Keratinocyte (primary cell): ENCODE data around the gene CCR9. TPM values are rescaled to one million over a fixed set of nuclear protein-coding genes. Genes with fewer than 3 reads are reported as not detected.

Experiments
- DNase-seq: peaks from one replicate; pipeline ENCODE4 v3.0.0-alpha.2; 2011; ENCODE audit warnings: low read depth, missing footprints, low spot score
- FAIRE-seq: peaks from 2 replicates; lab custom pipeline; 2011; peaks lifted over from hg19 to GRCh38; lab: Jason Lieb, UNC
- H2AFZ ChIP-seq: 2 replicates; pipeline ENCODE4 v1.6.0; 2012; ENCODE audit warnings: low read length, control low read depth, inconsistent platforms; ENCODE audit not compliant: control insufficient read depth
- H3K27ac ChIP-seq: 2 replicates; pipeline ENCODE4 v1.5.1; 2011; ENCODE audit warnings: low read length; ENCODE audit not compliant: control insufficient read depth, insufficient read depth
- H3K27me3 ChIP-seq: 3 replicates; pipeline ENCODE4 v1.6.0; 2011; ENCODE audit warnings: low read length; ENCODE audit not compliant: control insufficient read depth, insufficient read depth; ENCODE audit errors: extremely low read depth
- H3K36me3 ChIP-seq, 2 experiments: 2 replicates in 1 of 2; 3 replicates in 1 of 2; pipeline ENCODE4 v1.5.1; 2011; ENCODE audit warnings: low read length in 2 of 2, mild to moderate bottlenecking in 1 of 2; ENCODE audit not compliant: control insufficient read depth in 2 of 2, insufficient read depth in 2 of 2; ENCODE audit errors: extremely low read depth in 1 of 2
- H3K4me1 ChIP-seq: 3 replicates; pipeline ENCODE4 v1.5.1; 2011; ENCODE audit warnings: low read length; ENCODE audit not compliant: control insufficient read depth, insufficient read depth; ENCODE audit errors: extremely low read depth
- H3K4me2 ChIP-seq: 3 replicates; pipeline ENCODE4 v1.6.0; 2011; ENCODE audit warnings: low read depth, low read length; ENCODE audit not compliant: control insufficient read depth, insufficient read depth; ENCODE audit errors: extremely low read depth
- H3K4me3 ChIP-seq, 3 experiments: fragments of 200-600 bp in 1 of 3; sonication (generic) in 1 of 3; 2 replicates in 2 of 3; 3 replicates in 1 of 3; pipeline ENCODE4 v1.5.1; 2011 to 2016; ENCODE audit warnings: low read length in 3 of 3, mild to moderate bottlenecking in 3 of 3, control low read depth in 2 of 3, inconsistent platforms in 1 of 3, low read depth in 1 of 3, mixed read lengths in 1 of 3, mixed run types in 1 of 3, moderate library complexity in 1 of 3; ENCODE audit not compliant: control insufficient read depth in 2 of 3, insufficient read depth in 2 of 3; ENCODE audit errors: extremely low read depth in 1 of 3
- H3K79me2 ChIP-seq: 2 replicates; pipeline ENCODE4 v1.6.0; 2012; ENCODE audit warnings: low read length; ENCODE audit not compliant: control insufficient read depth, insufficient read depth
- H3K9ac ChIP-seq: 3 replicates; pipeline ENCODE4 v1.6.0; 2011; ENCODE audit warnings: low read length; ENCODE audit not compliant: control insufficient read depth, insufficient read depth; ENCODE audit errors: extremely low read depth
- H3K9me1 ChIP-seq: 3 replicates; pipeline ENCODE4 v1.6.0; 2011; ENCODE audit warnings: low read length; ENCODE audit not compliant: control insufficient read depth, insufficient read depth; ENCODE audit errors: extremely low read depth
- H3K9me3 ChIP-seq: 2 replicates; pipeline ENCODE4 v1.5.1; 2012; ENCODE audit warnings: low read depth, low read length; ENCODE audit not compliant: control insufficient read depth
- H4K20me1 ChIP-seq: 3 replicates; pipeline ENCODE4 v1.6.0; 2011; ENCODE audit warnings: low read length; ENCODE audit not compliant: control insufficient read depth, insufficient read depth; ENCODE audit errors: extremely low read depth
- CTCF ChIP-seq, 3 experiments: IDR thresholded peaks in 1 of 3; conservative IDR thresholded peaks in 1 of 3; optimal IDR thresholded peaks in 1 of 3; 2 replicates in 2 of 3; 3 replicates in 1 of 3; pipeline versions ENCODE3 to v1.5.1; 2011; ENCODE audit warnings: low read length in 3 of 3, mild to moderate bottlenecking in 3 of 3, moderate library complexity in 2 of 3, control low read depth in 1 of 3, inconsistent platforms in 1 of 3; ENCODE audit not compliant: insufficient read depth in 2 of 3; ENCODE audit errors: extremely low read depth in 1 of 3
- EZH2 ChIP-seq: IDR thresholded peaks from one replicate; pipeline ENCODE4 v1.6.1; 2012; ENCODE audit warnings: inconsistent platforms, mild to moderate bottlenecking, low read length, moderate library complexity
- dilution Hi-C: fragments of 300-500 bp; cut with MboI; formaldehyde crosslinking; loops from one replicate; pipeline ENCODE4 v1.7.0; 2020; ENCODE audit warnings: low sequenced_read_pairs; ENCODE audit not compliant: extremely low pct_ligation_motif_present
- polyA plus RNA-seq, 5 experiments: library from polyadenylated mRNA; depleted of rRNA in 3 of 5; stranded (reverse) in 3 of 5; stranded (forward) in 1 of 5; unstranded in 1 of 5; fragments of >200 nt; gene quantifications; 1 replicate in 1 of 5; 2 replicates in 3 of 5; 3 replicates in 1 of 5; pipeline versions ENCODE4 v1.2.1 to v1.2.3, GENCODE V29; 2011 to 2012; ENCODE audit warnings: missing spikeins in 2 of 5, low read depth in 1 of 5, low replicate concordance in 1 of 5

The CCR9 gene
- polyA plus RNA-seq, 1 donor (not counting 4 experiments of a cell fraction or from before 2014, with no cell fraction given), result not detected

- H3K27me3 ChIP-seq, result peaks cover 6% of the 10 kb centered on the region
- no peak overlapping the region for H2AFZ ChIP-seq
- peaks cover 5% of the 10 kb centered on the region for H3K4me1 ChIP-seq
- H3K9ac ChIP-seq, result no peak overlapping the region
- no peaks in the 10 kb centered on the region for H3K9me3 ChIP-seq
- H3K36me3 ChIP-seq, result no peaks in the 10 kb centered on the region
- H3K27ac ChIP-seq, result no peak overlapping the region
- no peaks in the 10 kb centered on the region for H3K79me2 ChIP-seq
- no peak for TF ChIP-seq EZH2
- no peak for TF ChIP-seq CTCF (optimal IDR thresholded peaks at IDR 0.05 in 1 of 3, IDR thresholded peaks at IDR 0.05 in 1 of 3, conservative IDR thresholded peaks at IDR 0.05 in 1 of 3; ENCODE audit: extremely low read depth in 1 of 3, insufficient read depth in 2 of 3, low read length in 3 of 3)
- FAIRE-seq, result no peak
- dilution Hi-C loops, result no loop called here
- no peak overlapping the region for H3K4me2 ChIP-seq
- no peak overlapping the region for H3K4me3 ChIP-seq
- no peaks in the 10 kb centered on the region for H3K9me1 ChIP-seq
- no peaks in the 10 kb centered on the region for H4K20me1 ChIP-seq
- no peak for DNase-seq
Observed at GRCh38 chr3:45892161-45892560, 5.8 kb downstream of the CCR9 start.

GRCh38 chr3:45894015-45894414 is 7.7 kb downstream of the CCR9 start:
- Histone ChIP-seq H3K9ac (no peak overlapping the region), H3K9me3 (no peaks in the 10 kb centered on the region), H3K36me3 (no peaks in the 10 kb centered on the region), H3K4me3 (no peak overlapping the region), H3K4me1 (peaks cover 5% of the 10 kb centered on the region), H3K27ac (no peak overlapping the region), H4K20me1 (no peaks in the 10 kb centered on the region), H3K79me2 (no peaks in the 10 kb centered on the region), H3K4me2 (no peak overlapping the region), H2AFZ (no peak overlapping the region), H3K27me3 (peaks cover 6% of the 10 kb centered on the region), H3K9me1 (no peaks in the 10 kb centered on the region)
- no peak for TF ChIP-seq CTCF (optimal IDR thresholded peaks at IDR 0.05 in 1 of 3, IDR thresholded peaks at IDR 0.05 in 1 of 3, conservative IDR thresholded peaks at IDR 0.05 in 1 of 3; ENCODE audit: extremely low read depth in 1 of 3, insufficient read depth in 2 of 3, low read length in 3 of 3)
- TF ChIP-seq EZH2, result no peak
- DNase-seq, result no peak
- dilution Hi-C loops, result no loop called here
- FAIRE-seq, result no peak
